Lower leg skin (tissue), 4 donors: ENCODE results near the gene AOPEP. TPM values are rescaled to one million over a fixed set of nuclear protein-coding genes. Genes with fewer than 3 reads are reported as not detected.
"Not testable (repeated sequence)": the region's sequence is repeated elsewhere in the genome, so short reads cannot be mapped to it uniquely, and the experiment has no call there.

Source experiments
- DNase-seq, 2 donors: peaks; one replicate each; pipeline ENCODE4 v3.0.0-alpha.2; 2019; ENCODE audit warnings: low spot score in 2 of 2
- H3K4me3 ChIP-seq: fragments of 200-600 bp; sonication (generic); 2 replicates; pipeline ENCODE4 v1.5.1; 2017; ENCODE audit warnings: mild to moderate bottlenecking, low read depth; ENCODE audit not compliant: poor library complexity, severe bottlenecking
- CTCF ChIP-seq, 3 donors: fragments of 450-650 bp; IDR thresholded peaks; one replicate each; pipeline ENCODE4 v1.5.1; 2016; ENCODE audit warnings: antibody characterized with exemption in 3 of 3, mild to moderate bottlenecking in 3 of 3, moderate library complexity in 2 of 3
- POLR2A ChIP-seq, 2 donors: fragments of 450-650 bp; IDR thresholded peaks; one replicate each; pipeline ENCODE4 v1.6.1; 2016 to 2017; ENCODE audit warnings: antibody characterized with exemption in 2 of 2, mild to moderate bottlenecking in 1 of 2, moderate library complexity in 1 of 2
- WGBS, 2 donors: methylation state at CpG; one replicate each; pipeline ENCODE4 v1.1.5; 2018; 5-methylcytosine and 5-hydroxymethylcytosine counted together
- intact Hi-C: fragments of 100-400 bp; cut with DNase I; formaldehyde crosslinking; loops from one replicate; pipeline ENCODE4 v1.15.0; 2023; ENCODE audit warnings: low total_unique reads
- total RNA-seq, 4 donors: library from RNA; depleted of rRNA; stranded (reverse); fragments of >200 nt; gene quantifications; one replicate each; pipeline ENCODE4 v1.1.0, GENCODE V29; 2016

Gene AOPEP
- total RNA-seq, 4 donors from 2014 or later = 66.3 to 136 (median 118) TPM

GRCh38 chr9:94825611-94825958 is 99.1 kb downstream of the AOPEP start:
- DNase-seq = no peak
- H3K4me3 ChIP-seq = no peak overlapping the region
- intact Hi-C loops = no loop called here
- TF ChIP-seq CTCF (IDR thresholded peaks at IDR 0.05) = no peak
- TF ChIP-seq POLR2A (IDR thresholded peaks at IDR 0.05) = no peak
- 44 to 49% methylated on average over 4 of the region's 4 CpGs for WGBS, 2 donors

- TF ChIP-seq POLR2A (IDR thresholded peaks at IDR 0.05) = no peak
- no peak for TF ChIP-seq CTCF (IDR thresholded peaks at IDR 0.05)
- H3K4me3 ChIP-seq = no peak overlapping the region
- intact Hi-C loops = no loop called here
- 53 to 61% methylated on average over 9 of the region's 9 CpGs for WGBS, 2 donors
- DNase-seq = no peak
These were observed 99.5 kb downstream of the AOPEP start for GRCh38 chr9:94826044-94826443.

GRCh38 chr9:94826644-94827410 is 100.3 kb downstream of the AOPEP start:
- no peak for TF ChIP-seq POLR2A (IDR thresholded peaks at IDR 0.05)
- no peak for TF ChIP-seq CTCF (IDR thresholded peaks at IDR 0.05)
- DNase-seq = no peak
- no peak overlapping the region for H3K4me3 ChIP-seq
- intact Hi-C loops = no loop called here
- WGBS, 2 donors = 84 to 87% methylated on average over 3 of the region's 3 CpGs

- WGBS, 2 donors = 61 to 64% methylated on average over 8 of the region's 8 CpGs
- DNase-seq = no peak
- intact Hi-C loops = no loop called here
- TF ChIP-seq POLR2A (IDR thresholded peaks at IDR 0.05) (no peak), CTCF (IDR thresholded peaks at IDR 0.05) (no peak)
- no peak overlapping the region for H3K4me3 ChIP-seq
These were observed 101.2 kb downstream of the AOPEP start for GRCh38 chr9:94827584-94828304.

- H3K4me3 ChIP-seq = no peak overlapping the region
- WGBS, 2 donors = 68 to 73% methylated on average over 4 of the region's 4 CpGs
- intact Hi-C loops = no loop called here
- DNase-seq = no peak
- TF ChIP-seq CTCF (IDR thresholded peaks at IDR 0.05) (no peak), POLR2A (IDR thresholded peaks at IDR 0.05) (no peak)
These were observed 103.0 kb downstream of the AOPEP start for GRCh38 chr9:94829380-94830070.

- DNase-seq, intact Hi-C loops, H3K4me3 ChIP-seq: not testable (repeated sequence)
- 57 to 69% methylated on average over 3 of the region's 3 CpGs for WGBS, 2 donors
These were observed 103.6 kb downstream of the AOPEP start for GRCh38 chr9:94830071-94830604.
